HL-60 (cell line): ENCODE data around the gene PEX5L.

ENCODE experiments used
- POLR2AphosphoS5 ChIP-seq: IDR thresholded peaks from 2 replicates; pipeline ENCODE4 v1.6.1; 2012; ENCODE audit warnings: low read depth
- SPI1 ChIP-seq: IDR thresholded peaks from 2 replicates; pipeline ENCODE4 v1.6.1; 2012; ENCODE audit warnings: low read depth, mild to moderate bottlenecking, borderline replicate concordance
- TF ChIP-seq, protein P1 (sequence below): IDR thresholded peaks from one replicate; pipeline ENCODE4 v1.5.1; 2011; ENCODE audit warnings: low read length, control low read depth, inconsistent platforms; ENCODE audit not compliant: insufficient read depth

DNA sequence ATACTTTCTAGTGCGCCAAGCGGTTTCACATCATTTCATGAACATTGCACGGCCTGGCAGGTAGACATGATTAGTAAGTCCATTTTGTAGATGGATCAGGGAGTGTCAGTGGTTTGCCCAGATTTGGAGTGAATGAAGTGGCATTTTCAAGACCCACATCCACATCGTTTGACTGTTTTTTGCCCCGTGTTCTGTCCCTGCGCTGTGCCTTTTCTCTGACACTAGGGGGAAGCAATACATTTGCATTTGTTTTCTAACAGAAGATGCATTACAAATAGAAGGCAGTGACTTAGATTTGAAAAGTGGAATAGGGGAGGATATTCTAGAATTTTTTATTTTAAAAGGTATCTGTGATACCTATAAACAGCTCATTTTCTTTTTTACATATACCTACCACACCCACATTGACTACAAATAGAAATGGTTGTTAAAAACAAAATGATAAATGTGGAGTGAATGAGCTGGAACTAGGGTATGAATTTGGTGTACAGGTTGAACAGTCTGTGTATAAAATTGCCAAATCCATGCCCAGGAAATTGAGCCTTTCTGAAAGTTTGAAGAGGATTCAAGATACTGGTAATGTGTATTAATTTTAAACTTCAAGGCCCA, 285.9 kb downstream of the PEX5L start:
- TF ChIP-seq, protein P1, sequence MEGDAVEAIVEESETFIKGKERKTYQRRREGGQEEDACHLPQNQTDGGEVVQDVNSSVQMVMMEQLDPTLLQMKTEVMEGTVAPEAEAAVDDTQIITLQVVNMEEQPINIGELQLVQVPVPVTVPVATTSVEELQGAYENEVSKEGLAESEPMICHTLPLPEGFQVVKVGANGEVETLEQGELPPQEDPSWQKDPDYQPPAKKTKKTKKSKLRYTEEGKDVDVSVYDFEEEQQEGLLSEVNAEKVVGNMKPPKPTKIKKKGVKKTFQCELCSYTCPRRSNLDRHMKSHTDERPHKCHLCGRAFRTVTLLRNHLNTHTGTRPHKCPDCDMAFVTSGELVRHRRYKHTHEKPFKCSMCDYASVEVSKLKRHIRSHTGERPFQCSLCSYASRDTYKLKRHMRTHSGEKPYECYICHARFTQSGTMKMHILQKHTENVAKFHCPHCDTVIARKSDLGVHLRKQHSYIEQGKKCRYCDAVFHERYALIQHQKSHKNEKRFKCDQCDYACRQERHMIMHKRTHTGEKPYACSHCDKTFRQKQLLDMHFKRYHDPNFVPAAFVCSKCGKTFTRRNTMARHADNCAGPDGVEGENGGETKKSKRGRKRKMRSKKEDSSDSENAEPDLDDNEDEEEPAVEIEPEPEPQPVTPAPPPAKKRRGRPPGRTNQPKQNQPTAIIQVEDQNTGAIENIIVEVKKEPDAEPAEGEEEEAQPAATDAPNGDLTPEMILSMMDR = peak; percentile 62
- TF ChIP-seq POLR2AphosphoS5 (no peak), SPI1 (no peak)
